ENCODE results near the gene AEBP2. TPM values are rescaled to one million over a fixed set of nuclear protein-coding genes. Genes with fewer than 3 reads are reported as not detected.

The AEBP2 gene
- total and polyA plus RNA-seq, 2 experiments from 2014 or later = 13.6 to 23.0 TPM

GRCh38 chr12:19518209-19518608 is 78.9 kb downstream of the AEBP2 start:
- no peak overlapping the region for H3K4me3 ChIP-seq
- no peak overlapping the region for H3K27ac ChIP-seq
- H3K4me1 ChIP-seq (ENCODE audit: low read depth) = no peaks in the 10 kb centered on the region
- H3K36me3 ChIP-seq = peaks cover 19% of the 10 kb centered on the region
- no peaks in the 10 kb centered on the region for H3K9me3 ChIP-seq (ENCODE audit: low read depth)
- TF ChIP-seq CTCF (IDR thresholded peaks at IDR 0.05; ENCODE audit: low read depth, low read length) = no peak
- DNase-seq (ENCODE audit: low read depth in 1 of 2, low spot score in 1 of 2) = no peak
- H3K27me3 ChIP-seq = no peaks in the 10 kb centered on the region

GRCh38 chr12:19520646-19521415 is 81.5 kb downstream of the AEBP2 start:
- H3K36me3 ChIP-seq = peaks cover 10% of the 10 kb centered on the region
- no peak overlapping the region for H3K27ac ChIP-seq
- DNase-seq (ENCODE audit: low read depth in 1 of 2, low spot score in 1 of 2) = peak in 1 of 2 donors; percentile 14

GRCh38 chr12:19525274-19525673 is 86.0 kb downstream of the AEBP2 start:
- H3K27ac ChIP-seq = no peak overlapping the region
- DNase-seq (ENCODE audit: low read depth in 1 of 2, low spot score in 1 of 2) = no peak
- no peaks in the 10 kb centered on the region for H3K9me3 ChIP-seq (ENCODE audit: low read depth)
- no peaks in the 10 kb centered on the region for H3K27me3 ChIP-seq
- H3K36me3 ChIP-seq = peaks cover 3% of the 10 kb centered on the region
- H3K4me1 ChIP-seq (ENCODE audit: low read depth) = peaks cover 19% of the 10 kb centered on the region
- no peak for TF ChIP-seq CTCF (IDR thresholded peaks at IDR 0.05; ENCODE audit: low read depth, low read length)
- H3K4me3 ChIP-seq = no peak overlapping the region

More at GRCh38 chr12:19520646-19521415, 81.5 kb downstream of the AEBP2 start:
- H3K27me3 ChIP-seq = no peaks in the 10 kb centered on the region
- no peaks in the 10 kb centered on the region for H3K9me3 ChIP-seq (ENCODE audit: low read depth)
- no peak overlapping the region for H3K4me3 ChIP-seq
- no peak for TF ChIP-seq CTCF (IDR thresholded peaks at IDR 0.05; ENCODE audit: low read depth, low read length)
- no peaks in the 10 kb centered on the region for H3K4me1 ChIP-seq (ENCODE audit: low read depth)

- peak; percentile 42 to 48 for DNase-seq (ENCODE audit: low read depth in 1 of 2, low spot score in 1 of 2)
- Histone ChIP-seq H3K9me3 (ENCODE audit: low read depth) (no peaks in the 10 kb centered on the region), H3K36me3 (no peaks in the 10 kb centered on the region), H3K27ac (peak overlapping the region; percentile 78), H3K27me3 (no peaks in the 10 kb centered on the region), H3K4me3 (no peak overlapping the region), H3K4me1 (ENCODE audit: low read depth) (peaks cover 19% of the 10 kb centered on the region)
- TF ChIP-seq CTCF (IDR thresholded peaks at IDR 0.05; ENCODE audit: low read depth, low read length) = no peak
Observed at GRCh38 chr12:19527866-19528265, 88.6 kb downstream of the AEBP2 start.

GRCh38 chr12:19528750-19529149 is 89.5 kb downstream of the AEBP2 start:
- TF ChIP-seq CTCF (IDR thresholded peaks at IDR 0.05; ENCODE audit: low read depth, low read length) = no peak
- no peak for DNase-seq (ENCODE audit: low read depth in 1 of 2, low spot score in 1 of 2)
- no peak overlapping the region for H3K27ac ChIP-seq
- no peak overlapping the region for H3K4me3 ChIP-seq
- H3K36me3 ChIP-seq = no peaks in the 10 kb centered on the region
- H3K9me3 ChIP-seq (ENCODE audit: low read depth) = no peaks in the 10 kb centered on the region
- peaks cover 19% of the 10 kb centered on the region for H3K4me1 ChIP-seq (ENCODE audit: low read depth)
- no peaks in the 10 kb centered on the region for H3K27me3 ChIP-seq

Data from cardiac muscle cell (in vitro differentiated cells and primary cell).